ENCODE measurements around the gene ATXN7L1.
"Not testable (repeated sequence)": the region's sequence is repeated elsewhere in the genome, so short reads cannot be mapped to it uniquely, and the experiment has no call there.

The ATXN7L1 gene

DNA sequence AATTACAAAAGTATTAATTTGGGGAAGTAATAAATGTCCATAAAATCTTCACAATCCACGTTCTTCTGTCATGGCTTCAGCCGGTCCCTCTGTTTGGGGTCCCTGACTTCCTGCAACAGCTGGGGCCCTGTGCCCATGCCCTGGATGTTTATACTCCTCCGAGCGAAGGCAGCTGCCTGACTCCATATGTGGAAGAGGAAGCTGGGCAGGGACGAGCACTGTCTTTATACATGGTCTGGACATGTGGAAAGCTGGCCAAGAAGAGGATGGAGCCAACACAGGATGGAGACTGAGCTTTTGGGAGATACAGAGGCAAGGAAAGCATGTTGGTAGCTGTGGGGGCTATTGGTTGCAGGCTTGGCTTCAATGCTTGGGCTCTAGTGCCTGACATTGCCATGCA lies 178.6 kb downstream of the ATXN7L1 start:
- no peak for DNase-seq

DNA sequence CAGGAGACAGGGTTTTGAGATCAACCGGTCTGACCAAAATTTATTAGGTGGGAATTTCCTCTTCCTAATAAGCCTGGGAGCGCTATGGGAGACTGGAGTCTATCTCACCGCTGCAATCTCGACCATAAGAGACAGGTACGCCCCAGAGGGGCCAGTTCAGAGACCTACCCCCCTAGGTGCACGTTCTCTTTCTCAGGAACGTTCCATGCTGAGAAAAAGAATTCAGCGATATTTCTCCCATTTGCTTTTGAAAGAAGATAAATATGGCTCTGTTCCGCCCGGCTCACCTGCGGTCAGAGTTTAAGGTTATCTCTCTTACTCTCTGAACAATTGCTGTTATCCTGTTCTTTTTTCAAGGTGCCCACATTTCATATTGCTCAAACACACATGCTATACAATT lies 179.2 kb downstream of the ATXN7L1 start:
- not testable (repeated sequence) for DNase-seq

GRCh38 chr7:105693576-105693975 lies 182.8 kb downstream of the ATXN7L1 start:
- no peak for DNase-seq

GRCh38 chr7:105691680-105692564 lies 184.5 kb downstream of the ATXN7L1 start:
- no peak for DNase-seq

DNA sequence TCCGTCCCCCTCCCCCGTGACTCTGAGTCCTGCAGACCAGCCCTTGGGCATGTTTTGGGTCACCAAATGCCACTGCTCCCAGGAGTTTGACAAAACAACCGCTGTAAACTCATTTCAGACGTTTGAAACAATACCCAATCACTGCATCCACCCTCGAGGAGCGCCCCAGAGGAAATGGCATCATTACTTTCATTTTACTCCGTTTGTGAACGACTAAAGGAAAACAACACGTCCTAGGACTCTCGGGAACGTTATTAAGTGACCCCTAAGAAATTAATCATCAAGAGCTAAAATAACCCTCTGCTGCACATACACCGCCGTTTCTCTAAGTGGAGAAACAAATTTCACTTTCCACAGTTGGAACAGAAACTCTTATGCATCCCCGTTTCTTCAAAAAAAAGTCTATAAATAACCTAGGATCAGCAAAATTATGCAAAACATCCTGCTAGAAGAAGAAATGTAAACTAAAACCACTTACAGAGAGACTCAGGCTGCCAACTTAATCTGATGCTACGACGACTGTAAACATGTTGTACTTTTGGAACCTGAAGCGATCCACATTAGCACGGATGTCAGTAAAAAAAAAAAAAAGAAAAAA lies 185.2 kb downstream of the ATXN7L1 start:
- DNase-seq, result no peak

- DNase-seq, result no peak
Observed at GRCh38 chr7:105690325-105690945, 186.0 kb downstream of the ATXN7L1 start.

GRCh38 chr7:105689067-105689819 lies 187.2 kb downstream of the ATXN7L1 start:
- DNase-seq, result no peak

- DNase-seq, result no peak
Observed at GRCh38 chr7:105688617-105689016, 187.8 kb downstream of the ATXN7L1 start.

GRCh38 chr7:105685161-105685560 lies 191.2 kb downstream of the ATXN7L1 start:
- no peak for DNase-seq

DNA sequence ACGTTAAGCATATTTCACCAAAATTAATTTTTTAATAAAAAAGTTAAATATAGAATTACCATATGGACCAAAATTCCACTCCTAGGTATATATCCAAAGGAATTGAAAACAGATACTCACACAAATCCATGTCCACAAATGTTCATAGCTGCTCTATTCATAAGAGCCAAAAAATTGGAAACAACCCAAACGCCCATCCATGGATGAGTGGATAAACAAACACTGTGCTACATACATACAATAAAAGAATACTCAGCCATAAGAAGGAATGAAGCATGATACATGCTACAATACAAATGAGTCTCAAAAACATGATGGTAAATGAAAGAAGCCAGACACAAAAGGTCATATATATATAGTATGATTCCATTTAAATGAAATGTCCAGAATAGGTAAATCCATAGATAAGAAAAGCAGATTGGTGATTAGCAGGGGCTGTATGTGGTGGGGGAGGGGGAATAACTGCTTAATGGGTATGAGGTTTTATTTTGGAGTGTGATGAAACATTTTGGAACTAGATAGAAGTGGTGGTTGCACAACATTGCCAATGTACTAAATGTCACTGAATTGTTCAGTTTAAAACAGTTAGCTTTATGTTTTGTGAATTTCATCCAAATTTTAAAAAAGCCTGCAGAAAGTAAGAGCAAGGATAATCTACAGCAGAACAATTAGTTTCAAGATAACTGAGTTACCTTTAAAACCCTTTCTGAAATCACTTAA lies 193.9 kb downstream of the ATXN7L1 start:
- no peak for DNase-seq

DNA sequence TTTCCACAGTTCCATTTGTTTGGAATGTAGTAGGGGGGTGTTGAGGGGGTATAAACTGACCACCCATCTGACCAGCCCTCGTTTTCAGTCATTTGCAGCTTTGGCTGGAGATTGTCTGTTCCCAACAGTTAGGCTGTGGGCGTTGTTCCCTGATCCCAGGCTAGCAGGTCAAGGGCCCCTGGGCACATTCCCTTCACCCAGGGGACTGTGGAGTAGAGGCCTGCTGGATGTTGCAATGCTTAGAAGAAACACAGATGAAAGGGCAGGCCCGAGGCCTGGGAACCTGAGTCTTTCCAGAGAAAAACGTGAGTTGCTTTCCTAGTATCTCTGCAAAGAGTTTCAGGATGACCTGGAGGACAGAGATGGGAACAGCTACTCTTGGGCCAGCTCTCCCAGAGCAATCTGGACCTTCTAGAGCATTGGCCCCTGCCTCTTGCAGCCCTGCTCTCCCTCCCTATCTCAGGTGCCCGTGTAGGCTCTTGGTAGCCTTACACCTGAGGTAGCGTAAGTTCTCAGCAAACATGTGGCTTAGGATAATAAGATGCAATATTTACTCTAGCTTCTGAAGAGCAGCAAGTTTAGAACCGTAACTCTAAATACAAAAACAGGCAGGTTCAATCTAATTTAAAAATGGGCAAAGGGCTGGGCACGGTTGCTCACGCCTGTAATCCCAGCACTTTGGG lies 195.8 kb downstream of the ATXN7L1 start:
- DNase-seq, result no peak

DNA sequence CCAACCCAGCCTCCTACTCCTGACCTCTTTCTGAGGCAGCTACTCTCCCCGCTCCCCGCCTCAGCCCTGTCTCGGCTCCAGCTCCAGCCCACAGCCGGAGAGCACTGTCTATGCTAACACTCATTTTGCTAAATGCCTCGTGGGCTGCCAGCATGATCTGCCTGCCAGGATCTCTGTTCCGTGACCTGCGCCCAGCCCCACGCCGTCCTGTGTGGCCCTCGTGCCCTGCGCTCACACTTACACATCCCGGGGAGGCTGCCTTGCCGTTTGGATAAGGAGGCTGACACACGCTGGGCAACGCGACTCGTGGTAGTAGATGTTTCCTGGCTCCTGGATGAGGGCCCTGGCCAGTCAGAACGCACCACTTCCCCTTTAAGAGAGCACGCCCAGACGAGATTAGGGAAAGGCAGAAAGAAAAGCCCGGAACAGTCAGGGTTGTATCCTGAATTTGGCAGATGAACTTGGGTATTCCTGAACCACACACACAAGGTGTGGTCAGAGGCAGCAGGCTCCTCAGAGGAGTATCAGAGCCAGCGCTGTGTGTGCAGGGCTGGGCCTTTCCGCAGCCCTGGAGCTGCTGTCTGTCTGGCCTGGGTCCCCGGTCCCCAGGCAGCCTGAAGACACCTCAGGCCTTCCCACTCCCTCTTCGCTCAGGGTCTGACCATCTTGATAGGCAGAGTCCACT lies 197.4 kb downstream of the ATXN7L1 start:
- DNase-seq, result peak in 1 of 2 experiments; percentile 77

- no peak for DNase-seq
Observed at GRCh38 chr7:105677817-105678573, 198.4 kb downstream of the ATXN7L1 start.

GRCh38 chr7:105677410-105677730 lies 199.0 kb downstream of the ATXN7L1 start:
- DNase-seq, result no peak

- DNase-seq, result no peak
Observed at GRCh38 chr7:105675934-105676371, 200.4 kb downstream of the ATXN7L1 start.

- no peak for DNase-seq
Observed at GRCh38 chr7:105674200-105674920, 202.0 kb downstream of the ATXN7L1 start.

- DNase-seq, result no peak
Observed at GRCh38 chr7:105673367-105674084, 202.9 kb downstream of the ATXN7L1 start.

- no peak for DNase-seq
Observed at GRCh38 chr7:105672801-105673200, 203.6 kb downstream of the ATXN7L1 start.

DNA sequence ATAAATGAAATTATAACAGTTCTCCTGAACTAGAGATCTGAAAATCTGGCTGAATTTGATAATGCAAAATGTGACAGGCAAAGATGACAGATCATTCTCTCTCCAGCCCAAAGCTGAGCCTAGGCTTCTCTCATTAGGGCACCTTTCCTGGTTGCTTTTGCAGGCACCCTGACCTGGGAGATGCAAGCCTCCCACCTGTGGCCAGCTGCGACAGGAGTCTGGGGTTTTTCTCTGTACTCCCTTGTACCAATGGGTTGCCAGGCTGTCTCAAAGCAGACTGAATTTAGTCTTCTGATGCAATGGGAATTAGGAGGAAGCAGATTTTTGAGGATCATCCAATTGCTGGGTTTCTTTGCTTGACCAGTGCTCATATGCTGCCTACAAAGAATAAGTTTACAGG lies 210.1 kb downstream of the ATXN7L1 start:
- no peak for DNase-seq

Measured in cerebellar nuclear complex (tissue), 1 donor.